ENCODE data around the gene VAV1. TPM values are rescaled to one million over a fixed set of nuclear protein-coding genes. Genes with fewer than 3 reads are reported as not detected.

VAV1 gene
- total RNA-seq, 1 experiment from 2014 or later: 0.83 TPM

- TF ChIP-seq, protein P1, sequence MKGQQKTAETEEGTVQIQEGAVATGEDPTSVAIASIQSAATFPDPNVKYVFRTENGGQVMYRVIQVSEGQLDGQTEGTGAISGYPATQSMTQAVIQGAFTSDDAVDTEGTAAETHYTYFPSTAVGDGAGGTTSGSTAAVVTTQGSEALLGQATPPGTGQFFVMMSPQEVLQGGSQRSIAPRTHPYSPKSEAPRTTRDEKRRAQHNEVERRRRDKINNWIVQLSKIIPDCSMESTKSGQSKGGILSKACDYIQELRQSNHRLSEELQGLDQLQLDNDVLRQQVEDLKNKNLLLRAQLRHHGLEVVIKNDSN (CRISPR knock-in tag; IDR thresholded peaks at IDR 0.05): peak; percentile 91
Measured at GRCh38 chr19:6753178-6754031, 19.1 kb upstream of the VAV1 start (continued).

DNA sequence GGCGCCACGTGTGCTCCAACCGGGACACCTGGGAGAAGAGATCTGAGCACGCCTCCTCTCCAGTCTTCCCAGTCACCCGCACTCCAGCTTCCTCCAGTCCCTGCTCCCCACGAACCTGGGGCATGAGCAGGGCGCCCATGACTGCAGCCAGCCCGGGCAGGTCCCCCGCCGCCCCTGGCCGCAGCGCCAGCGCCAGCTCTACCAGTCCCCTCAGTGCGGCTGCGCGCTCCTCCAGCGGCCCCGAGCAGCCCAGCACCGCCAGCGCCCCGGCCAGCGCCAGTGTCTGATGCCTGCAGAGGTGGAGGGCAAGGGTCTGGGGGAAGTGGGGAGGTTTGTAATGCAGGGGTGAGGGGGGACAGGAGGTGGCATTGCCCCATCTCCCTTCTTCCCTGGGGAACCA, 18.4 kb upstream of the VAV1 start:
- no peak for ATAC-seq
- H3K36me3 Mint-ChIP-seq: peaks cover 33% of the 10 kb centered on the region
- no peaks in the 10 kb centered on the region for H3K27me3 Mint-ChIP-seq (ENCODE audit: low read depth)
- no peak for TF ChIP-seq ZNF219 (CRISPR knock-in tag; IDR thresholded peaks at IDR 0.05; ENCODE audit: borderline replicate concordance)
- TF ChIP-seq, protein P2, sequence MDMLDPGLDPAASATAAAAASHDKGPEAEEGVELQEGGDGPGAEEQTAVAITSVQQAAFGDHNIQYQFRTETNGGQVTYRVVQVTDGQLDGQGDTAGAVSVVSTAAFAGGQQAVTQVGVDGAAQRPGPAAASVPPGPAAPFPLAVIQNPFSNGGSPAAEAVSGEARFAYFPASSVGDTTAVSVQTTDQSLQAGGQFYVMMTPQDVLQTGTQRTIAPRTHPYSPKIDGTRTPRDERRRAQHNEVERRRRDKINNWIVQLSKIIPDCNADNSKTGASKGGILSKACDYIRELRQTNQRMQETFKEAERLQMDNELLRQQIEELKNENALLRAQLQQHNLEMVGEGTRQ (CRISPR knock-in tag; IDR thresholded peaks at IDR 0.05): no peak
- TF ChIP-seq, protein P1 (CRISPR knock-in tag; IDR thresholded peaks at IDR 0.05): no peak
- no peak for TF ChIP-seq EMX1 (CRISPR knock-in tag; IDR thresholded peaks at IDR 0.05)
- TF ChIP-seq ATF1 (CRISPR knock-in tag; IDR thresholded peaks at IDR 0.05): no peak
- TF ChIP-seq ZNF263 (CRISPR knock-in tag; IDR thresholded peaks at IDR 0.05; ENCODE audit: low read depth): no peak
- TF ChIP-seq, protein P3, sequence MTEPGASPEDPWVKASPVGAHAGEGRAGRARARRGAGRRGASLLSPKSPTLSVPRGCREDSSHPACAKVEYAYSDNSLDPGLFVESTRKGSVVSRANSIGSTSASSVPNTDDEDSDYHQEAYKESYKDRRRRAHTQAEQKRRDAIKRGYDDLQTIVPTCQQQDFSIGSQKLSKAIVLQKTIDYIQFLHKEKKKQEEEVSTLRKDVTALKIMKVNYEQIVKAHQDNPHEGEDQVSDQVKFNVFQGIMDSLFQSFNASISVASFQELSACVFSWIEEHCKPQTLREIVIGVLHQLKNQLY (CRISPR knock-in tag; IDR thresholded peaks at IDR 0.05): no peak
- TF ChIP-seq MYBL2 (CRISPR knock-in tag; IDR thresholded peaks at IDR 0.05): no peak
- TF ChIP-seq SMAD3 (CRISPR knock-in tag; IDR thresholded peaks at IDR 0.05; ENCODE audit: borderline replicate concordance): no peak
- no peak for TF ChIP-seq NFYB (CRISPR knock-in tag; conservative IDR thresholded peaks at IDR 0.05; ENCODE audit: low read depth)
- TF ChIP-seq ZSCAN18 (CRISPR knock-in tag; IDR thresholded peaks at IDR 0.05): no peak
- no peak for TF ChIP-seq GABPB1 (CRISPR knock-in tag; IDR thresholded peaks at IDR 0.05)
- TF ChIP-seq NR1H2 (CRISPR knock-in tag; IDR thresholded peaks at IDR 0.05): no peak
- TF ChIP-seq TEAD4 (CRISPR knock-in tag; IDR thresholded peaks at IDR 0.05): no peak
- no peak for TF ChIP-seq FOXJ3 (CRISPR knock-in tag; IDR thresholded peaks at IDR 0.05; ENCODE audit: borderline replicate concordance)
- TF ChIP-seq GRHL2 (CRISPR knock-in tag; IDR thresholded peaks at IDR 0.05; ENCODE audit: insufficient replicate concordance, severe bottlenecking): no peak
- H3K9me3 Mint-ChIP-seq: no peaks in the 10 kb centered on the region
- no peak overlapping the region for H3K27ac Mint-ChIP-seq
- POLR2A ChIA-PET: interaction anchor here (2.5 to 3.3 kb wide), 2 partner anchors 13 to 15 kb away, joined by 29 to 40 read pairs; partner anchors contain the start of genes GPR108, SH2D3A and TRIP10
- no peak for DNase-seq (ENCODE audit: low spot score)
- peaks cover 5% of the 10 kb centered on the region; the same call in 1 of the 2 replicates for H3K4me1 Mint-ChIP-seq
- CTCF ChIA-PET: interaction anchor here (1.2 to 3.4 kb wide), 5 partner anchors 9 to 223 kb away, joined by 3 to 31 read pairs (median 22); partner anchors contain the start of genes GPR108, SH2D3A and TNFSF9
- no peak overlapping the region for H3K4me3 Mint-ChIP-seq
